CMK (cell line): ENCODE results near the gene MED27.

ENCODE experiments used
- DNase-seq: peaks from one replicate; pipeline ENCODE4 v3.0.0-alpha.2; 2010; ENCODE audit warnings: low read depth

Gene MED27

DNA sequence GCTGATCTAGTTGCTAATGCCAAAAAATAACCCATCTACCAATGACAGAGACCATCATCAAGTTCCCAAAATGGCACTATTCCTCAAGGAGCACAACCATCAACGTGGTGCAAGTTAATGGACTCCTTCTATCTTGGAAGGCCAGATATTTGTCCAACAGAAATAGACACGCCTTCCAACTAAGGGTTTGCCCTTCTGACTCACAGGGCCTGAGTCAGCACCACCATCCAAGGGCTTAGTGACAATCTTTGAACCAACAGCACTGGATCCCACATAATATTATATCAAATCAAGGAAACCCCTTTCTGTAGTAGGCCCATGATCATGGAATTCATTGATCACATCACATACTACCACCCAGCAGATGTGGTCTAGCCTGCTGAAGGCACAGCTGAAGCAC is 84.3 kb downstream of the MED27 start:
- no peak for DNase-seq

DNA sequence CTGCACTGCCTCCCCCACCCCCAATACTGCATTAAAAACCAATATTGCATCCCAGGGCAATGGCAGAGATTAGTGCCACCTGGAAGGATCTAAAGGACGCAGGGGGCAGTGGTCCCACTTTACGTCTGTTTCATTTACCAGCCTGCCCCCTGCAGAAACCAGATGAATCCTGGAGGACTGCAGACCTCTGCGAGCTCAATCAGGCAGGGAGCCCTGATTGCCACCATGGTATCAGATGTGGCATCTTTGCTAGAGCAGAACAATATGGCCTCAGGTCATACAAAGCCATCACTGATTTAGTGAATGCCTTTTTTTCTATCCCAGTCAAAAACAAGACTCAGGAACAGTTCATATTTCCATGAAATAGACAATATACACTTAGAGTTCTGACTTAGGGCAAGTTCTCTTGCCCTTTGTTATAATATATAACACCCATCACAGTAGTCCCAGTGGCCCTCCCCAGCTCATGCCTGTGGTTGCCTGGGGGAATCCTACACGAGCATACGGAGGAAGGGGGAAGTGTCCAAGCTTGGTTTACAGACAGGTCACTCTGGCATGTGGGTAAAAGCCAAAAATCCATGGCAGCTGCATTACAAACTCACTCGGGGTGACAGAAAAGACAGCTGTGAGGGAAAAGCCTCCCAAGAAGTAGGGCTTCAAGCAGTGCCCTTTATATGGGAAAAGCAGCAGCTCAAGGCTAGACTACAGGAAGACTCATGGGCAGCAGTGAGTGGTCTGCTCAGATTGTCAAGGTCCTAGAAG is 85.1 kb downstream of the MED27 start:
- DNase-seq = no peak

DNA sequence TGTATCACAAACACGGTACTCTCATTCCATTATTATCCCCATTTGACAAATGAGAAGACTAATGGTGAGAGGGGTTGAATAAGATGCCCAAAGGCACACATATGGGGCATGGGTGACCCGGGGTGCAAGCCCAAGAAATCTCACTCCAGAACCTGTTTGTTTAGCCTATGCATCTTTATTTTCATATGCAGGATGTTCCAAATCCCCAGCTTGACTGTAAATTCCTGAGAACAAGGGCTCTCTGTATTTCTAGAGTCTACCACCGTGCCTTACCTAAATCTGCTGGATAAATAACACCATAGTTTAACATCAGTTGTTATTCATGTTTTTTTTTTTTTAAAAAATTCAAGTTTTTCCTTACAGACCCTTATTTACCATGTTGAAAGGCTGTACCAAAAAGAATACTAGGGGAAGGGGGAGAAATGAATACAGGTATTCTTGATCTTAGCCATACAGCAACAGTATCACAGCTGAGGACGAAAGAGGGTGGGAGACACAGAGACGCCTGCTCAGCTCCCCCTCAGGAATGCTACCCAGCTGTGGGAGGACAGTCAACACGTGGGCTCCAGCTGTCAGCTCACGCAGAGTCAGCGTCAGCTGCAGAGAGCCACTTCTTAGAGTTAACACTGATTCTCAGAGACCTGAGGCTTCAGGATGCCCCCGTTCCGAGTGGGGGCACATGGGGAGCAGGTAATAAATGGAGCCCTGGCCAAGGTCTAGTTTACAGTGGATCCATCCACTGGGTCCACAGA is 86.6 kb downstream of the MED27 start:
- no peak for DNase-seq

DNA sequence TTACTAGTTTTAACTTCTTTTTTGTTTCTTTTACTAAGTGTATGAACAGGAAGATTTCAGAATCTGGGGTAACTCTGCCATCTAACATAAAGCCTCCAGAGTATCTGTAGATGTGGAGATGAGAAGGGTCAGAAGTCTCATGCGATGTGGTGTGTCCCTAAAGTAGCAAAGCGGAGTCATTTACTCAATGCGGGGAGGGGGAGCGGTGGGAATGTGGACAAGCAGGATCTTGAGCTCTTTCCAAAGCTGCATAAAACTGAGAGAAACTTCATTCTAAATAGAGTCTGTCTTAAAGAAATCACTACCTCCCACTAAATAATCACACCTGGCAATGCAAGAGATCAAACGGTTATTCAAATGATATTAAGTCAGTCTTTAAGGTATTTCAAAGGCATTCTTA is 92.4 kb downstream of the MED27 start:
- no peak for DNase-seq

DNA sequence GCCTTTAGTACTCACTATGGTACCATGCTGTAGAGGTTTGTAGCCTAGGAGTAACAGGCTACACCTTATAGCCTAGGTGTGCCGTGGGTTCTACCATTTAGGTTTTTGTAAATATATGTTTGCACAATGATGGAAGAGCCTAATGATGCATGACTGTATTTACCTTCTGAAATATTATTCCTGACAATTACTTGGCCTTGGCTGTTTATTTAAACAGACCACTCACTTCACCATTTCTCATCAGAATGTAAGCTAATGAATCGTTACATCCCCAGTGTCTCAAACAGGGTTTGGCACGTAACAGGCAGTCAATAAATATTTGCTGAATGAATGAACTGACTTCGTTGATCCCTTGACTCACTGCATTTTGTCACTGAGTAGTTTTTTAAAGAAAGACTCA is 93.1 kb downstream of the MED27 start:
- DNase-seq = no peak

DNA sequence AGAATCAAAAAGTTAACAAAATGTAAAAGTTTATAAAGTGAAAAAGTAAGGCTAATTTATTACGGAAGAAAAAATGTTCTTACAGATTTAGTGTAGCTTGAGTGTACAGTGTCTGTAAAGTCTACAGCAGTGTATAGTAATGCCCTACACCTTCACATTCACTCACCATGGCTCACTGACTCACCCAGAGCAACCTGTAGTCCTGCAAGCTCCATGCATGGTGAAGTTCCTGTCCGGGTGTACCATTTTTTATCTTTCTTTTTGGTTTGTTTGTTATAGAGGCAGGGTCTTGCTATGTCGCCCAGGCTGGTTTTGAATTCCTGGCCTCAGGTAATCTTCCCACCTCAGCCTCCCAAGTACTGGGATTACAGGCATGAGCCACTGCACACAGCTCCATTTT is 93.6 kb downstream of the MED27 start:
- DNase-seq = no peak

DNA sequence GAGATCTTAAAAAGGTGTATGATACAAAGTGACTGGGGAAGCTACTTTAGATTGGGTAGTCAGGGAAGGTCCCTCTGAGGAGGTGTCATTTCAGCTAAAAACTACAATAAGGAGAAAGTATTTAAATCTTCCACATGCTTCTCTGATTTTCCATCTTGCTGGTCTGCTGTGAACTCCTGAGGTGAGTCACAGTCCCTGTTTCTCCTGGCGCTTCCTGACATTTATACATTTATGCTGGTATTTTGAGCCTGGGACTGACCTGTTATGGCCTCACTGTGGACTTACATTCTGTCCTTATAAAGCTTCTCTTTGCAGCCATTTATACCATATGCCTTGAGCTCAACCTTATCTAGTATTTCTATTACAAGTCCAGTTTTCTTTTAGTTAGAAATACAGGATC is 95.1 kb downstream of the MED27 start:
- DNase-seq = no peak

DNA sequence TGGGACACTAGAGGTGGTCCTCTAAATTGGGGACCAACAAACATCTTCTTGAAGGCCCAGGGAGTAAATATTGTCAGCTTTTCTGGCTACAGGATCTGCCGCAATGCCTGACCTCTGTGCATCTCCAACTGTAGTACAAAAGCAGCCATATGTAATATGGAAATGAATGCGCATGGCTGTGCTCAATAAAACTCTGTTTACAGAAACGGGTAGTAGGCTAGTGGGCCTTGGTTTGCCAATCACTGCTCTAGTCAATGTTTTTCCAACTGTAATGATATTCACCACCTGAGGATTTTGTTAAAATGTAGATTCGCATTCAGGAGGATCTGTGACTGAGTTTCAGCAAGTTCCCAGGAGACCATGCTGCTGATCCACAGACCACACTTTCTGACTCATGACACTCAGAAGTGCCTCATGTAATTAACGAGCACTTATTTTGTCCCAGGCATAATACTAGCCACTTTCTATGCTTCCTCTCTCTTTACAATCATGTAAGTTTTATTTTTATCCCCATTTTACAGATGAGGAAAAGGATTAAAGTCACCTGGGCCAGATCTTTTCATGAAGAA is 96.9 kb downstream of the MED27 start:
- DNase-seq = no peak

DNA sequence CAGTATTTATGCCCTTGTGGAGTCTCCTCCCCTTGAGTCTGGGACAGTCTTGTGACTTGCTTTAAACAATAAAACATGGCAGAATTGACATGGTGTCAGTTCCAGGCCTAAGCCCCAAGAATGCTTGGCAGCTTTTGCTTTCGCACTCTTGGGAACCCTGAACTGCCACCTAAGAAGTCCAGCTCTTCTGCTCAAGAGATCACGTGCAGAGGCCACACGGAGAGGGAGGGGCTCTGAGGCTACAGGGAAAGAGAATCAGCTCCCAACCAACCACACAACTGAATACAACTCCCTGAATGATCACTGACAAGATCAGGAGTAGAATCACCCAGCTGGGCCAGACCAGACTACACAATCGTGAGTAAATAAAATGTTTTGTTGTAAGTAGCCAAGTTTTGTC is 97.6 kb downstream of the MED27 start:
- DNase-seq = no peak

DNA sequence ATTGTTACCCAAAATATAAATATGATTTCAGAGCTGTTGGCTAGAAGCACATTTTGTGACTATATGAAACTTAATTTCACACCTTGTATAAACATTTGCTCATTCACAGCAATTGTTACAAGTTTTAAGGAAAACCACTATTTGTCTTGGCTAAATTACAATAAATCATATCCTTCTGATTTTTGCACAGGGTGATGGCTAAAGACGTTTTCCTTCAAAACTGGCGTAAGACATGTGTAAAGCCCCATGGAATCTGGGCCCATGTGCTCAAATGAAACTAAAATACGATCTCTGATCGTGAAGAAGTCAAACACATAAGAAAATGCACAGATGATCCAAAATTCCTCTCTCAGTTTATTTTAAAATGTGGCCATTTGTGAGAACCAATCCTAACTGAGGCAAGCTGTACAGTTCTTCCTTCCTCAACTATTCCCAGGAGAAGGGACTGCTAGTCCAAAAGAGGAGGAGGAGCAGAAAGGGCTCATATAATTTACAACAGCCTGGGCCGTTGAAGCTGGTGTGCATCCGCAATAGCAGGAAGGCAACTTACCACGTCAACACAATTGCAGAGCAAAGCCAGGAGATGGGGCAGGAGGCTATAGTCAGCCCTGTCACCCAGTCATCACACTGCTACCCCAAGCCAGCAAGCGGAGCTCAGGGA is 98.4 kb downstream of the MED27 start:
- DNase-seq = no peak

DNA sequence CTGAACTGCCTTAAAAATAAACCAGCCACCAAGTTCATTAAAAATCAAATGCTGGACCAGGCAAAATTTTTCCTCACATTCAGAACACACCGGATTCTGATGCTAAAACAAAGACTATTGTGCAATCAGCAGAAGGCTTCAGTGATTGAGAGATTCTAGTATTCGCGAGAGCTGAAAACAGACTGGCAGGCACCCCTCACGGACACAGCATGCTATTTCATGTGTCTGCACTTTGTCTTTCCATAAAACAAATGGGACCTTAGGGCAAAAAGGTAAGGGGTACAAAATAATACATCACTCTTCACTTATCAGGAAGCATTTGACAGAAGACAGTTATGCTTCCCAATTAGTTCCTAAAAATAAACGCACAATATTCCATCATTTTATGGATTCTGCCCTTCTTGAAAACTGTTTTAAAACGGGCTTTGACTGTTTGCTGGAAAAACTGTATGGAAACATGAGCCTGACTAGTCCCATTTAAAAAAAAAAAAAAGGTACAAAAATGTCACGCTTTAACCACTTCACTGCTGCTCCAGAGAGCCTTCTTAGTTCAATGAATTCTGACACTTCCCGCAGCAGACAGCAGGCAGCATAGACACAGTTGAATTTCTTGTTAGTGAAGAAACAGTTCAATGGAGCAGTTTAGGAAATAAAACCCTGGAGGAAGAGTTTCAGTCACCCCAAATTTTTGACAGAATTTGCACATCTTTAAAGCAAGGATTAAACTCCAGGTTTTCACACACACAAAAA is 99.2 kb downstream of the MED27 start:
- no peak for DNase-seq

DNA sequence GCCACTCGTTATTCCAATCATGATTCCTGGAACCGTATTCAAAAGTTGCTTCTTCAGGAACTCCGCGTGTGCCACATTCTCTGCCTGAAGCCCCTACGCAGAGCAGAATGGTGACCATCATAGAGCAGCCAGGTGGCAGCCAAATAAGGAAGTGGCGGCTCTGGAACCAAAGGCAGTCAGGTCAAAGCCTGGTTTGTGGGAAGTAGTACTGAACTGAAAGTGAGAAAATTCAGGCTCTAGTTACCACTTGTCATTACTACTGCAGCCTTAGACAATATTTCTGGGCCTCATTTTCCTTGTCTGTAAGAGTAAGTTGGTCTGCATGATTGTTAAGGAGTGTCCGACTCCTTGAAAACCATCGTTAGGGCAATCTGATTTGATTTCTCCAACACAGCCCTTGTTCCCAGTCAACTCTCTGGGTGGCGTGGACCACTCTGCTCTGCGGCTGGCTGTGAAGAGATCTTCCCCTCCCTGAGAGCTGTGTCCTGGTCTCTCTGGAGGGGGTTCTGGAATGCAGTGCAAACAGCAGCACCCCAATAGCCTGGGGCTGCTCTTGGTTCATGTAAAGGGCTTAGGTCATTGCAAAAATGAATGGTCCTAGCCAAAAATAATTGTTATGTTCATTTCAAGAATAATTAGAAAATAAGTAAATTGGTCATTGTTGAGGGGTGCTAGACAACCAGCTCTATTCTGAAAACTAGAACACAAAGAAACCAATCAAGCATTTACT is 102.4 kb downstream of the MED27 start:
- no peak for DNase-seq

DNA sequence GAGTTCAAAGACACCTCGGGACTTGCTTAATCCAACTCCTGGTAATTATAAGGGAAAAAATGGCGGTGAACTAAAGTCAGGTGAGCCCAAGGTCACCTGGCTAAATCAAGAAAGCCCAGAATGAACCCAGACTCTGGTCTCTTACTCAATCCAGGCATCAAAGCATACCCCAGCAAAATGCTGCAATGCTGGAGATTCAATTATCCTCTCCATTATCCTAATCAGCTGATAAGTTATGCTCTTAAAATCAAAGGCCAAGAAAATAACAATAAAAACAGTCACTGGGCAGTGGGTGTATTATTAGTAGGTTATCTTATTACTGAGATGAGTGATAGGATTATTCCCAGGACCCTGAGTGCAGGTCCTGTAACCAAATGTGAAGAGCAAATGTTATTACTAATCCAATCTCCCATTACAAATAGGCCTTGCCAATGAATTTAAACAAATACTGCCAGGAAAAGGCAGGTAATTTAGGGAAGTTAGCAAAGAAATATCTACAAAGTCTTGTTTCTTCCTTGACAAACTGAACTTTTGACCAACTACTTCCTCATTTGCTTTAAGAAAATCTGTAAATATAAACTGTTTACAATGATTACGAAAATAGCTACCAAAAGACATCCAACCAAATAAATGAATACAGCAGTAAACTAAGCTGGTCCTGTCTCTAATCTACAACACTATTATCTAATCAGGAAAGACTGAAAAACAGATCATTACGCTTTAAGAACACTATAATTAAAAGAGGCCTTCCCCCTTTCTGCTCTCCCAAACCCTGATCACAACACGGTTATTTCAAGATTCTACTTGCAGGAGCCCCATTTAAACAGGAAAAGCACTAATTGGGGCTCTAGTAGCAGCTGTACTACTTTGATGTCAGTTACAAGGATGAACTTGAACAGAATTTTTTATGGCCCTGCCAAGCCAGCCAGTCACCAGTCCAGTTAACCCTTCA is 103.2 kb downstream of the MED27 start:
- no peak for DNase-seq

DNA sequence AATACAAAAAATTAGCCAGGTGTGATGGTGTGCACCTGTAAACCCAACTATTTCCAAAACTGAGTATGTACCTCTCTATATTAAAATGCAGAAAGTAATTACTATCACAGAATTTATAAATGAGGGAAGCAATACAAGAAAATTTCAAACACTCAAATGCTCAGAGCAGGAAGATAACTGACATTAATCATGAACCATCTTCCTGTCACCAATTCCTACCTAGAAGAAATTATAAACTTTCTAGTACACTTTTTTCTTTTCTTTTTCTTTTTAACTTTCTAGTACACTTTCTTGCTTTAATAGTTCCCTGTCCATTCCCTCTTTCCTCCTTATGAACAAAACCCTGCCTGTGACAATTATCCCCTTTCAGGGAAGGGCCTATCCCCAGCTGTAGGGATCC is 106.8 kb downstream of the MED27 start:
- DNase-seq = no peak

DNA sequence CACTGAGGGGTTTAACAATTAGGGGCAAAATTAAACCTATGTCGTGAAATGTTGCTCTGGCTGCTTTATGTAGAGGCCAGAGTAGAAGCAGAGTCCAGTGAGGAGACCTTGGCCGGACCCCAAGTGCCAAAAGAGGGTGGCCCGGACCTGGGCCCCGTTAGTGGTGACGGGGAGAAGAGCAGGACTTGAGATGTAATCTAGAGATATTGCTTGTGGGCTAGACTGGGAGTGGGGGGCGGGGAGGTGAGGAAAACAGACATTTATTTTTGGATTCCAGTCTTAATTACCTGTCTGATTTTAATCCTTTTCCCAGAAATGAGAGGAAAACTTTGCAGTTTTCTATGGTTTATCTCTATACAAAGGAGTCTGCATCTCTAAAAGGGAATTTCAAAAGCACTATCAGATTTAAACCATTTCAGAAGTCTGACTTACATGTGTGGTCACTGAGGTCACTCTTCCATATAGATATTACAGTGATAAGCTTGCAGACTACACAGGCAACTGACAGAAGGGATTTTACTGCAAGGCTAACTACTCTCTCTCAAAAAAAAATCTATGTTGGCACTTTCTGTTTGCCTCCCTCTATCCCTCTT is 108.1 kb downstream of the MED27 start:
- DNase-seq = no peak

DNA sequence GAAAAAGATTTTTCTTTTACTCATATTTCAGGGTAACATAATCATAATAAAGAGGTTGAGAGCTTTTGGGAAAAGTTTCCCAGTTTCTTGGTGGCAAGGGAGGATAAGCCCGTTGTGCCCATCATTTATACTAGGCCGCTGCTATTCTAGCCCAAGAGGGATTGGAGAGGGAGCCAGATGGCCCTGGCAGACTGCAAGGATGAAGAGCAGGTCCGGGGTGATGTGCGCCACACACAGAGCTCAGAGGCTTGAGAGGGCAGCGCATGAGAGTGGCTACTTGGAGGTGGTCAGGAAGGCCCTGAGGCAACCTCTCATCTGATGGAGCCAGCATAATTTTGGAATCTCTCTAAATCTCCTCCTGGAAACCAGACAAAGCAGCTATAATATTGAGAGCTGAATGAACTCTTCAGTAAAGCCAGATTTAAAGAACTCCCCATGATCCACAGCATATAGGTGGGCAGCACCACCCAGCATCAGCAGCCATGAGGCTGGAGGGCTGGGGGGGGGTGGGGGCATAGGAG is 110.1 kb downstream of the MED27 start:
- no peak for DNase-seq

DNA sequence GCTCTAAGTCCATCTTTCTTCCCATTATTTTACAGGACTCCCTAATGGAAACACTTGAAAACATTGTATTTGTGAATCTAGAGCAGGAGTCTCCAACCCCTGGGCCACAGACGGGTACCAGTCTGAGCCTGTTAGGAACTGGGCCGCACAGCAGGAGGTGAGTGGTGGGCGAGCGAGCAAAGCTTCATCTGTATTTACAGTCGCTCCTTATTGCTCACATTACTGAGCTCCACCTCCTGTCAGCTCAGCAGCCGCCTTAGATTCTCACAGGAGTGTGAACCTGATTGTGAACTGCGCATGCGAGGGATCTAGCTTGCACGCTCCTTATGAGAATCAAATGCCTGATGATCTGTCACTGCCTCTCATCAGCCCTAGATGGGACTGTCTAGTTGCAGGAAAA is 111.0 kb downstream of the MED27 start:
- no peak for DNase-seq

DNA sequence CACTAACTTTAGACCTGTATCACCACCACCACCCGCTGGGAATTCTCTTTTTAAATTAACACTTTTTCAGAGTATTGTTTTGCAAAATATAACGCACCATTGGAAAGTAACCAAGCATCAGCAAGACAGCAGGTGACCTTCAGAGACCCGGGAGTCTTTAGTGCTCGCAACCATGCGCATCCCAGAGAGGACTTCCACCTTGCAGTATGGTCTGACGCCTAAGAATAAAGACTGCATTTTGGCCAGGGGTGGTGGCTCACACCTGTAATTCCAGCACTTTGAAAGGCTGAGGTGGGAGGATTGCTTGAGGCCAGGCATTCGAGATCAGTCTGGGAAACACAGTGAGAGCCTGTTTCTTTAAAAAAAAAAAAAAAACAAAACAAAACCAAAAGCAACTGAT is 113.8 kb downstream of the MED27 start:
- DNase-seq = no peak

DNA sequence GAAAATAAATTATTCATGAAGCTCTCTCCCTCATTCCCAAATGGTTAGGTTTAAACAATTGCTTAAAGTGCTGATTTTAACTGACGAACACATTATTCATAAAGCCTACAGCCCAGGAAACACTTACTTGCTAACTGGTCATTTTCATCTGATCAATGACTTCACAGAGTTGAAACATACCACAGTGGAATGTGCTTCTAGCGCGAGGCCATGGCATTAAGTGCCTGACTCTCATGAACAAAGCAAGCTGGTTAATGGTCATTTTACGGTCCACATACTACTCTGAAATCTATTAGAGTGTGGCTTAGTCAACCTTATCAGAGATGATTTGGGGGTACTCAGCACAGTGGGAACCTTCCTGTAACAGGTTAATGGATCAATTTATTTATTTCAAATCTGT is 114.6 kb downstream of the MED27 start:
- DNase-seq = no peak
